HK-2 (cell line): ENCODE data around the gene CA6.
A peak's percentile ranks its signal among the peaks of the same experiment; 100 is the strongest.
"Not testable (repeated sequence)": the region's sequence is repeated elsewhere in the genome, so short reads cannot be mapped to it uniquely, and the experiment has no call there.

Experiments
- DNase-seq: peaks from one replicate; pipeline ENCODE4 v3.0.0-alpha.2; 2018; ENCODE audit not compliant: unreplicated experiment

The CA6 gene

GRCh38 chr1:8926707-8927694 is 18.7 kb upstream of the CA6 start:
- no peak for DNase-seq

GRCh38 chr1:8930116-8930515 is 15.6 kb upstream of the CA6 start:
- no peak for DNase-seq

- DNase-seq: not testable (repeated sequence)
Measured at GRCh38 chr1:8937051-8937450, 8.6 kb upstream of the CA6 start.

GRCh38 chr1:8937701-8938100 is 8.0 kb upstream of the CA6 start:
- DNase-seq: no peak

- no peak for DNase-seq
Measured at GRCh38 chr1:8938232-8938999, 7.3 kb upstream of the CA6 start.

GRCh38 chr1:8939000-8939265 is 6.7 kb upstream of the CA6 start:
- DNase-seq: no peak

- DNase-seq: no peak
Measured at GRCh38 chr1:8939362-8939995, 6.2 kb upstream of the CA6 start.

- DNase-seq: no peak
Measured at GRCh38 chr1:8941906-8942305, 3.8 kb upstream of the CA6 start.

- DNase-seq: no peak
Measured at GRCh38 chr1:8943498-8944405, 1.9 kb upstream of the CA6 start.

GRCh38 chr1:8947127-8947691 is 1.5 kb downstream of the CA6 start:
- DNase-seq: no peak

- DNase-seq: no peak
Measured at GRCh38 chr1:8950309-8950708, 4.6 kb downstream of the CA6 start.

GRCh38 chr1:8951231-8951630 is 5.6 kb downstream of the CA6 start:
- no peak for DNase-seq

- DNase-seq: no peak
Measured at GRCh38 chr1:8955406-8955805, 9.7 kb downstream of the CA6 start.

GRCh38 chr1:8956461-8957349 is 11.0 kb downstream of the CA6 start:
- no peak for DNase-seq

GRCh38 chr1:8962812-8963530 is 17.3 kb downstream of the CA6 start:
- DNase-seq: peak; percentile 42

- DNase-seq: no peak
Measured at GRCh38 chr1:8963963-8964362, 18.3 kb downstream of the CA6 start.

- no peak for DNase-seq
Measured at GRCh38 chr1:8965121-8965820, 19.6 kb downstream of the CA6 start.

GRCh38 chr1:8966606-8967005 is 20.9 kb downstream of the CA6 start:
- DNase-seq: no peak

GRCh38 chr1:8968902-8969301 is 23.2 kb downstream of the CA6 start:
- DNase-seq: not testable (repeated sequence)
